Right atrium auricular region (tissue), 2 donors: Measurements from ENCODE around the gene TIMELESS. TPM values are rescaled to one million over a fixed set of nuclear protein-coding genes. Genes with fewer than 3 reads are reported as not detected.
"Not testable (repeated sequence)": the region's sequence is repeated elsewhere in the genome, so short reads cannot be mapped to it uniquely, and the experiment has no call there.

Experiments used
- DNase-seq: peaks from one replicate; pipeline ENCODE4 v3.0.0-alpha.2; 2019; ENCODE audit warnings: low spot score
- H3K27ac ChIP-seq, 2 donors: fragments of 200-600 bp; sonication (generic); 1 replicate in 1 of 2; 2 replicates in 1 of 2; pipeline ENCODE4 v1.5.1; 2016 to 2019
- H3K27me3 ChIP-seq, 2 donors: fragments of 200-600 bp; sonication (generic); one replicate each; pipeline versions ENCODE4 v1.5.1 to v1.6.0; 2017 to 2019
- H3K36me3 ChIP-seq: fragments of 200-600 bp; sonication (generic); one replicate; pipeline ENCODE4 v1.5.1; 2016
- H3K4me1 ChIP-seq, 2 donors: fragments of 200-600 bp; sonication (generic); one replicate each; pipeline versions ENCODE4 v1.5.1 to v1.6.0; 2017 to 2019
- H3K4me3 ChIP-seq, 2 donors: fragments of 200-600 bp; sonication (generic); 1 replicate in 1 of 2; 2 replicates in 1 of 2; pipeline ENCODE4 v1.5.1; 2017 to 2019; ENCODE audit warnings: mild to moderate bottlenecking in 1 of 2, moderate library complexity in 1 of 2
- H3K9me3 ChIP-seq, 2 donors: fragments of 200-600 bp; sonication (generic); one replicate each; pipeline ENCODE4 v1.5.1; 2019
- CTCF ChIP-seq, 2 donors: fragments of 200-600 bp; sonication (generic); IDR thresholded peaks; one replicate each; pipeline ENCODE4 v1.5.1; 2019; ENCODE audit warnings: antibody characterized with exemption in 2 of 2
- total RNA-seq, 2 donors: library from RNA; depleted of rRNA; stranded (reverse); fragments of >200 nt; gene quantifications; one replicate each; pipeline ENCODE4 v1.1.0, GENCODE V29; 2016

The TIMELESS gene, protein sequence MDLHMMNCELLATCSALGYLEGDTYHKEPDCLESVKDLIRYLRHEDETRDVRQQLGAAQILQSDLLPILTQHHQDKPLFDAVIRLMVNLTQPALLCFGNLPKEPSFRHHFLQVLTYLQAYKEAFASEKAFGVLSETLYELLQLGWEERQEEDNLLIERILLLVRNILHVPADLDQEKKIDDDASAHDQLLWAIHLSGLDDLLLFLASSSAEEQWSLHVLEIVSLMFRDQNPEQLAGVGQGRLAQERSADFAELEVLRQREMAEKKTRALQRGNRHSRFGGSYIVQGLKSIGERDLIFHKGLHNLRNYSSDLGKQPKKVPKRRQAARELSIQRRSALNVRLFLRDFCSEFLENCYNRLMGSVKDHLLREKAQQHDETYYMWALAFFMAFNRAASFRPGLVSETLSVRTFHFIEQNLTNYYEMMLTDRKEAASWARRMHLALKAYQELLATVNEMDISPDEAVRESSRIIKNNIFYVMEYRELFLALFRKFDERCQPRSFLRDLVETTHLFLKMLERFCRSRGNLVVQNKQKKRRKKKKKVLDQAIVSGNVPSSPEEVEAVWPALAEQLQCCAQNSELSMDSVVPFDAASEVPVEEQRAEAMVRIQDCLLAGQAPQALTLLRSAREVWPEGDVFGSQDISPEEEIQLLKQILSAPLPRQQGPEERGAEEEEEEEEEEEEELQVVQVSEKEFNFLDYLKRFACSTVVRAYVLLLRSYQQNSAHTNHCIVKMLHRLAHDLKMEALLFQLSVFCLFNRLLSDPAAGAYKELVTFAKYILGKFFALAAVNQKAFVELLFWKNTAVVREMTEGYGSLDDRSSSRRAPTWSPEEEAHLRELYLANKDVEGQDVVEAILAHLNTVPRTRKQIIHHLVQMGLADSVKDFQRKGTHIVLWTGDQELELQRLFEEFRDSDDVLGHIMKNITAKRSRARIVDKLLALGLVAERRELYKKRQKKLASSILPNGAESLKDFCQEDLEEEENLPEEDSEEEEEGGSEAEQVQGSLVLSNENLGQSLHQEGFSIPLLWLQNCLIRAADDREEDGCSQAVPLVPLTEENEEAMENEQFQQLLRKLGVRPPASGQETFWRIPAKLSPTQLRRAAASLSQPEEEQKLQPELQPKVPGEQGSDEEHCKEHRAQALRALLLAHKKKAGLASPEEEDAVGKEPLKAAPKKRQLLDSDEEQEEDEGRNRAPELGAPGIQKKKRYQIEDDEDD
- 1 to 10 TPM; 2.1 to 3.0 TPM for total RNA-seq

DNA sequence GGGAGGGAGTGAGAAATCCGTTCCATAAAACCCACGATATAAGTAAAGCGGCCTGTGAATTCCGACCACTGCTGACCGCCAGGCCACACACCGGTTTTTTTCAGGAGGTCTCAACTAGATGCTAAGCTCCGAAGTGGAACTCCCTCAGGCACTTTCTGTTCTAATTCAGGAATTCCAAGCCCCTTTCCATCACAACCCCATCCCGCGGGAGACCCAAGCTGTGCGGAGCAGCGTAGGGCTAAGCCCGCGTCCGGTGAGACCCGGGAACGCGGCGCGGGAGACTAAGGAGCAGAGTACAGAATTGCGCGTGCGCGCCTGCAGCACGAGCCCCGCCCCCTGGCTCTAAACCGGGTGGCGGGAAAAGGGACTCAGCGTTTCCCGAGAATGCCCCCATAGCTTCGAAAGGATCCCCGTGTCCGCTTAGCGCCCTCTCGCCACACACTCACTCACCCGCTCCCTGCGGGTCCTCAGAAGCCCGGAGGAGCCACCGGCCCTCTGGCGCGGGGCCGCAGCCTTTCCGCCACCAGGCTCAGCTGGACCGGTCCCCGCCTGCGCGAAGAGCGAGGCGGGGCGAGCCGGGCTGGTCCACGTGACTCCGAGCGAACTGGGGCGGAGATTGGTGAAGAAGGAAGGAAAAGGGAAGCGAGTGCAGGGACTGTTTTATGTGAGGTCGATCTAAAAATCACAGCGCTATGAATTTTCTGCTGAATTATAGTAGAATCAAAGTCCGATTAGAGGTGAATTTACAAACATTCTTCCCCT lies at the start of gene TIMELESS:
TSS of gene TIMELESS (minus strand) at position 567 of the 762 bp plus-strand sequence. CDS start 15,256 bp downstream, outside the sequence.
- Histone ChIP-seq H3K27ac (peak within 1 kb of the TSS; percentile 86 to 91), H3K9me3 (no peaks in the 10 kb centered on the region), H3K4me3 (peak within 1 kb of the TSS; percentile 65 to 70), H3K36me3 (no peaks in the 10 kb centered on the region), H3K4me1 (peaks cover 0 to 13% of the 10 kb centered on the region in 2 donors), H3K27me3 (no peaks in the 10 kb centered on the region)
- peak; percentile 88 for DNase-seq
- peak in 1 of 2 donors; percentile 39 for TF ChIP-seq CTCF (IDR thresholded peaks at IDR 0.05)

DNA sequence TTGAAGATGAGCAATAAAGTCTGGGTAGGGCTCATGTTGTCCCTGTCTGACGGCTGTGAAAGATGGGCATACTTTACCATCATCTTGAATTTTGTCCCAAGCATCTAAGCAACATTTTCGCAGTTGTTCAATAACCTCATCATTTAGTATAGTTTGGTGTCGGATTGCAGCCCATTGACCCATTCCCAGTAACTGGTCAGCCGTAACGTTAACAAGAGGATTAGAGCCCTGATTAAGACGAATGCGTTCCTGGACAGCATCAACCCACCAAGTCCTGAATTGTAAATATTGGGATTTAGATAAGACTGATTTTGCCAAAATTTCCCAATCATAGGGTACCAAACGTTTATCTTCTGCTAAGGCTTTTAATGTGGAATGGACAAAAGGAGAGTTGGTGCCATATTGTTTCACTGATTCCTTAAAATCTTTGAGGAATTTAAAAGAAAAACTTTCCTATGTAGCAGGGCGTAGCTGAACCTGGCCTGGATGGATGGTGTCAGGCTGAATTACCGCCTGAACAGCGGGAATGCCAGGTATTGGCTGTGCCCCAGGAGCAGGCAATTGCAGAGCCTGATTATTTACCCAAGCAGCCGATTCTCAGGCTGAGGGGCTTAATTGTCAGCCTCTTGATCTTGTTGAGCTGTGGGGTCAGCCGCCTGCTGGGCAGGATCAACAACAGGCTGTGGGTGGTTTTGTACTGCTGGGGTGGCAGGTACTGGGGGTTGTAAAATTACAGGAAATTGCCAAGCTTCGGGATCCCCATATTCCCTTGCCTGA lies 49.1 kb upstream of the TIMELESS start:
- H3K27me3 ChIP-seq, H3K4me1 ChIP-seq, H3K9me3 ChIP-seq, DNase-seq, H3K36me3 ChIP-seq, H3K27ac ChIP-seq, H3K4me3 ChIP-seq: not testable (repeated sequence)

- TF ChIP-seq CTCF (IDR thresholded peaks at IDR 0.05): peak; percentile 23 to 52
- peak; percentile 72 for DNase-seq
- H3K36me3 ChIP-seq, H3K9me3 ChIP-seq, H3K4me3 ChIP-seq, H3K27me3 ChIP-seq, H3K27ac ChIP-seq, H3K4me1 ChIP-seq: not testable (repeated sequence)
Measured at GRCh38 chr12:56496704-56497103, 47.5 kb upstream of the TIMELESS start.

DNA sequence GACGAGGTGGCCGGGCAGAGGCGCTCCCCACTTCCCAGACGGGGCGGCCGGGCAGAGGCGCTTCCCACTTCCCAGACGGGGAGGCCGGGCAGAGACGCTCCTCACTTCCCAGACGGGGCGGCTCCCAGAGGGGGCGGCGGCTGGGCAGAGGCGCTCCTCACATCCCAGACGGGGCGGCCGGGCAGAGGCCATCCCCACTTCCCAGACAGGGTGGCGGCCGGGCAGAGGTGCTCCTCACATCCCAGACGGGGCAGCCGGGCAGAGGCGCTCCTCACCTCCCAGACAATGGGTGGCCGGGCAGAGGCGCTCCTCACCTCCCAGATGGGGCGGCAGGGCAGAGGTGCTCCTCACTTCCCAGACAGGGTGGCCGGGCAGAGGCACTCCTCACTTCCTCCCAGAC lies 45.3 kb upstream of the TIMELESS start:
- not testable (repeated sequence) for H3K27me3 ChIP-seq, DNase-seq, H3K27ac ChIP-seq, H3K4me1 ChIP-seq, H3K9me3 ChIP-seq, H3K4me3 ChIP-seq, H3K36me3 ChIP-seq

- H3K27me3 ChIP-seq, H3K4me1 ChIP-seq, DNase-seq, H3K4me3 ChIP-seq, H3K9me3 ChIP-seq, H3K36me3 ChIP-seq, H3K27ac ChIP-seq: not testable (repeated sequence)
Measured at GRCh38 chr12:56494106-56494415, 44.8 kb upstream of the TIMELESS start.

GRCh38 chr12:56493409-56494105 lies 44.3 kb upstream of the TIMELESS start:
- not testable (repeated sequence) for H3K4me3 ChIP-seq, H3K4me1 ChIP-seq, H3K27ac ChIP-seq, H3K36me3 ChIP-seq, H3K27me3 ChIP-seq, H3K9me3 ChIP-seq, DNase-seq
